Activated naive CD4-positive, alpha-beta T cell treated with anti-CD3 and anti-CD28 coated beads, Interleukin-2, amount 50 U/mL, for 24 hours (primary cell): ENCODE data around the gene KIAA1549.
"Not testable (repeated sequence)": the region's sequence is repeated elsewhere in the genome, so short reads cannot be mapped to it uniquely, and the experiment has no call there.

Source experiments
- H3K27ac Mint-ChIP-seq: one replicate; pipeline ENCODE4 v1.8.0; 2021; ENCODE audit warnings: mild to moderate bottlenecking, mixed read lengths
- H3K27me3 Mint-ChIP-seq: one replicate; pipeline ENCODE4 v1.8.0; 2021; ENCODE audit warnings: mixed read lengths
- H3K36me3 Mint-ChIP-seq: one replicate; pipeline ENCODE4 v1.8.0; 2021; ENCODE audit warnings: mixed read lengths
- H3K4me1 Mint-ChIP-seq: one replicate; pipeline ENCODE4 v1.8.0; 2021; ENCODE audit warnings: mixed read lengths
- H3K4me3 Mint-ChIP-seq: one replicate; pipeline ENCODE4 v1.8.0; 2021; ENCODE audit warnings: mild to moderate bottlenecking, mixed read lengths
- H3K9me3 Mint-ChIP-seq: one replicate; pipeline ENCODE4 v1.8.0; 2021; ENCODE audit warnings: mixed read lengths

The KIAA1549 gene

DNA sequence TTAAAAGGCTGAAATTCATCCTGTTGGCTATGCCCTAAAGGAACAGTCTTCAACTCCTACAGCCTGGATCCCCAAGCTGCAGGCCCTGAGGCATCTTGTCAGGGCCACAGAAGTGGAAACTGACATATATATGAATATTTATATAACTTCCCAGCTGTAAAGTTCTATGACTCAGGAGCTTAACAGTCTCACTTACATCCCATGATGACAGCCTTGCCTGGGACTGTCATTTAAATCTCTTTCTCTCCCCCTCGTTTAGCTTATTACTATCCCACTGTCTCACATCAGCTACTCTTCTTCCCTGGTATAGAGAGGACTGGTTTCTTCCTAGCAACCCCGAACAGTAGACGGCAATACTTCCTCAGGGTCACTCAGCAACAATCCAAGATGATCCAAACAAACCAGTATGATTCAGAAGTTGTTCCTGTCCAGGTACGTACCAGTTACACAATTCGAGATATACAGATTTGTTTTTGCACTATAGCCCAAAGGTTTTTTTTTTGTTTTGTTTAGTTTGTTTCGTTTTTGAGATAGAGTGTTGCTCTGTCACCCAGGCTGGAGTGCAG, 22.7 kb downstream of the KIAA1549 start:
- no peaks in the 10 kb centered on the region for H3K9me3 Mint-ChIP-seq
- H3K4me1 Mint-ChIP-seq, result peaks cover 3% of the 10 kb centered on the region
- H3K27me3 Mint-ChIP-seq, result peaks cover 2% of the 10 kb centered on the region
- no peaks in the 10 kb centered on the region for H3K36me3 Mint-ChIP-seq
- H3K4me3 Mint-ChIP-seq, result no peak overlapping the region
- no peak overlapping the region for H3K27ac Mint-ChIP-seq

DNA sequence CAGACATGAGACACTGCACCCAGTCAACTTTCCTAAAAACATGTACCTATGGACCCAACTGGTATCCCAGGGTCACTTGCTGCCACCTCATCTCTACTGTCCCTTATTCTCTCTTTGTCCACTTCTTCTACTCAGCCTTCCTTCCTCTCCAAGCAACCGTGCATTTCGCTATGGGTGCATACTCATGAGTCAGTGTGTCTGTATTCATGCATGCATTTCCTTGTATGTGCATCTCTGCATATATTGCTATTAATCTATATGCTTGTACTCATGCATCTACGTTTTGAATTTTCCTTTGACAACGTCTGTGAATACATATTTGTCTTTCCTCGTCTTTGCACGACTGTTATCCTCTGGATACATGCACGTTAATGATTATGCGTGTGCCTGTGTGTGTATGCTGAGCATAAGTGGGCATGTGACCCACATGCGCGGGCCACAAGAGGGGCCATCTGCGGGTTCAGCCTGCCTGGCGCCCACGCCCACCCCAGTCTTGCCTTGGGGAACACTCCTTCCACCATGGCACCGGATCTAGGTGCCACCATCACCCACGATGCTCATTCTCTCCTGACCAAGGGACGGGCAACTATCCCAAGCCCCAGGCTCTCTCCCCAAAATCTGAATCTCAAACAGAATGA, 23.3 kb downstream of the KIAA1549 start:
- H3K36me3 Mint-ChIP-seq, result no peaks in the 10 kb centered on the region
- H3K4me1 Mint-ChIP-seq, result peaks cover under 1% of the 10 kb centered on the region
- no peaks in the 10 kb centered on the region for H3K9me3 Mint-ChIP-seq
- H3K27ac Mint-ChIP-seq, result no peak overlapping the region
- H3K27me3 Mint-ChIP-seq, result peaks cover under 1% of the 10 kb centered on the region
- H3K4me3 Mint-ChIP-seq, result no peak overlapping the region

DNA sequence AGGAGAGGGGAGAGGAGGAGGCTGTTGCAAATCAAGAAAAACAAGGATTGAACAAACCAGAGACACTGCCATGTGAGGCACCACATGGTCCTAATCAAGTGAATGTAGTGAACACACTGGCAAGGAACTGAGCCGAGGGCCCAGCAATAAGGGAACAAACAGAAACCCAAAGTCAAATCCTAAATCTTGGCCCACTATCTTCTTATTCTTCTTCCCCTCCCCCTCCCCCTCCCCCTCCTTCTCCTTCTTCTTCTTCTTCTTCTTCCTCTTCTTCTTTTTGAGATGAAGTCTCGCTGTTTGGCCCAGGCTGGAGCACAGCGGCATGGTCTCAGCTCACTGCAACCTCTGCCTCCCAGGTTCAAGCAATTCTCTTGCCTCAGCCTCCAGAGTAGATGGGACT, 24.0 kb downstream of the KIAA1549 start:
- Mint-ChIP-seq H3K27me3 (no peaks in the 10 kb centered on the region), H3K4me3 (no peak overlapping the region), H3K27ac (no peak overlapping the region), H3K4me1 (no peaks in the 10 kb centered on the region), H3K9me3 (no peaks in the 10 kb centered on the region), H3K36me3 (no peaks in the 10 kb centered on the region)

DNA sequence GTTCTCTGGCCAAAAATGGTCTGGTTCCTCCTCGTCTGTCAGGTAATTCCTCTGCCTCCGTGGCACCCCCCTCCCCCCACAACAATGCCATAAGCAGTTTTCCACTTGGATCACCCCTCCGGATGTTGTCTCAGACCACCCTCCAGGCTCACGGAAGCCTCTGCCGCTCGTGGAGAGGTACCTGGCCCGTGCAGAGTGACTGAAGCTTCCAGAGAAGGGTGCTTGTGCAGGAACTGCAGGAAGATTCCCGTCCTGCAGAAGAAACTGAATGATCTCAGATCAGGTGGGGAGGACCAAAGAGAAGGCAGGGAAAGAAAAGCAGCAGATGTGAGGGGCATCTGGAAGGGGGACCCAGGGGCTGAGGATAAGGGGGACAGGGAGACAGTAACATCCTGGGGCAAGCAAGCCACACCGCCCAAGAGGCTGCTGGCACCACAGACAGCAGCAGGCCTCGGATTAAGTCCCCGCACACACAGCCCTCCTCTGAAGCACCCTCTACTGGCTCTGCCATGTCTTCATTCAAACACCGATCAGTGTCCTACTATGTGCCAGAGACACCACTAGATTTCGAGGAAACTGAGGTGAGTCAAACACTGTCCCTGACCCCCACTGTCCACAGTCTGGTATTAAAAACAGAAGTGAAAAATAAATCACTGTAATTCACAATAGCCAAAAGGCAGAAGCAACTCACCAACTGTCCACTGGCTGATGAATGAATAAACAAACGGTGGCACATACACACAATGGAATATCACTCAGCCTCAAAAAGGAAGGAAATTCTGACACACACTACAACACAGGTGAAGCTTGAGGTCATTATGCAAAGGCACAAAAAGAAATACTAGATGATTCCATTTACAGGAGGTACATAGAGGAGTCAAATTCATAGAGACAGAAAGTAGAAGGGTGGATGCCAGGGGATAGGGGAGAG, 26.4 kb downstream of the KIAA1549 start:
- H3K4me1 Mint-ChIP-seq, result no peaks in the 10 kb centered on the region
- no peaks in the 10 kb centered on the region for H3K27me3 Mint-ChIP-seq
- no peak overlapping the region for H3K27ac Mint-ChIP-seq
- H3K4me3 Mint-ChIP-seq, result no peak overlapping the region
- H3K9me3 Mint-ChIP-seq, result no peaks in the 10 kb centered on the region
- H3K36me3 Mint-ChIP-seq, result no peaks in the 10 kb centered on the region

DNA sequence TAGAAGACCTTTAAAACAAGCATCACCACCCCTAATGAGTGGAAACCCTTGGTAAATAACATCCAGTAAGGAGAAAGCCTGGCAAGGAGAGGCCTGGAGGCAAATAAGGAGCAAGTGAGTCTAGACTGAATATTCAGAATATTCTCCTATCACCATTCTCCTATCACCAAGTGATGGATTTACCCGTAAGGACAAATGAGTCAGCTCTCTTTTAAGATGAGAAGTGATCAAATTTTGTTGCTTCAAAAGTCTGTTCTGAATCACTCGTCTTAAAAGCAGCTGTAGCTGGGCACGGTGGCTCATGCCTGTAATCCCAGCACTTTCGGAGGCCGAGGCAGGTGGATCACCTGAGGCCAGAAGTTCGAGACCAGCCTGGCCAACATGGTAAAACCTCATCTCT, 28.4 kb downstream of the KIAA1549 start:
- Mint-ChIP-seq H3K4me3 (no peak overlapping the region), H3K9me3 (no peaks in the 10 kb centered on the region), H3K36me3 (no peaks in the 10 kb centered on the region), H3K27ac (no peak overlapping the region), H3K4me1 (no peaks in the 10 kb centered on the region), H3K27me3 (no peaks in the 10 kb centered on the region)

DNA sequence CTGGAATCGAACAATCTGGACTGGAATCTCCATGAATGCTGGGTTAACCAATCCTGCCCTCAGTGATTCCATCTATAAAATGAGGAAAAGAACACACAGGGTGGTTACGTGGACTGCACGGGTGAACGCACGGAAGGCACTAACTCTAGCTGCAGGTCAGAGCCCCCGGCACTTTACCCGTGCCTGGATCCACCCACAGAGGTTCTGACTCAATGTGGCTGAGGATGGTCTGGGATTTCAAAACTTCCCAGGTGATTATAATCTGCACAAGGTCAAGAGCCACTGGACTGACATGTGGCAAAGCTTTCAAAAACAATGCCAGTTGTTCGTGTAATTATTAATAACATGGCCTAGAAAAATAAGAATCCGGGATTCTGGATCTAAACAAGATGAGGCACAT, 29.2 kb downstream of the KIAA1549 start:
- Mint-ChIP-seq H3K4me3 (no peak overlapping the region), H3K4me1 (no peaks in the 10 kb centered on the region), H3K27me3 (no peaks in the 10 kb centered on the region), H3K36me3 (no peaks in the 10 kb centered on the region), H3K9me3 (no peaks in the 10 kb centered on the region), H3K27ac (no peak overlapping the region)

DNA sequence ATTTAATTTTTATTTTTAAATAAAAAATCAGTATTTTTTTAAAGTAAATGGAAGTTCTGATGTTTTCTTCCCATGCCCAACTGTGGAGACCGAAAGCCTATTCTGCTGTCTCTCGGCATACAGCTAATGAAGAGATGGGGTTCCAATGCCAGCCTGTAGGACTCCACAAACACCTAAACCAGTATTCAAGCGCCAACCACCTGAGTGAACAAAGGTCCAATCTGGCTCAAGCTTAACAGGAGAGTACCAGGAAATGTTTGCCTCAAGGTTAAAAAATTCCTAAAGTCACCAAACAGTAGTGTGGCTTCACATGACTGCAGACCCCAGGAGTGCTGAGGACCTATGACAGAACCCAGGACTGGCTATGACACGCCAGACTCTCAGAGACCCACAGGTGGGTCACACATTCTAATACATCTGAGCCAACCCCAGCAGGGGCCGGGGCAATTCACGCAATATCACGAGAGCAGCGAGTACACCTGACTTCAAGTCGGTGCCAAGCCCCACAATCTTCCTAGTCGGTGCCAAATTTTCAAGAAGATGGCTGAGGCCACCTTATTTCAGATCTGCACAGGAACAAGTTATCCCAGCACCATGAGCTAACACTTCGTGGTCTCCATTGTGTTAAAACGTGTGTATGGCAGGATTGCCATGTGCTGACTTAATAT, 31.6 kb downstream of the KIAA1549 start:
- no peaks in the 10 kb centered on the region for H3K4me1 Mint-ChIP-seq
- H3K9me3 Mint-ChIP-seq, result no peaks in the 10 kb centered on the region
- H3K27me3 Mint-ChIP-seq, result no peaks in the 10 kb centered on the region
- H3K4me3 Mint-ChIP-seq, result no peak overlapping the region
- H3K27ac Mint-ChIP-seq, result no peak overlapping the region
- H3K36me3 Mint-ChIP-seq, result no peaks in the 10 kb centered on the region

DNA sequence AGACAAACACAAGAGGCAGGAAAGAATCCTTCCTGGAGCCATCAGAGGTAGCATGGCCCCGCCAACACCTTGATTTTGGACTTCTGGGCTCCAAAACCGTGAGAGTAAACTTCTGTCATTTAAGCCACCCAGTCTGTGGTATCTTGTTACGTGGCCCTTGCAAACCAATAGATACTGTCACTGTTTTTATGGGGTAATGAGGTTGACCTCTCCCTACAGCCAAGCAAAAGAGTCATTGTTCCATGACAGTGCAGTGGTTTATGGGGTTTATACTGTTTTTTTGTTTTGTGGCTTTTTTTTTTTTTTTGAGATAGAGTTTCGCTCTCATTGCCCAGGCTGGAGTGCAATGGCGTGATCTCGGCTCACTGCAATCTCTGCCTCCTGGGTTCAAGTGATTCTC, 32.8 kb downstream of the KIAA1549 start:
- Mint-ChIP-seq H3K27me3 (no peaks in the 10 kb centered on the region), H3K4me3 (no peak overlapping the region), H3K36me3 (no peaks in the 10 kb centered on the region), H3K4me1 (no peaks in the 10 kb centered on the region), H3K9me3 (no peaks in the 10 kb centered on the region), H3K27ac (no peak overlapping the region)

DNA sequence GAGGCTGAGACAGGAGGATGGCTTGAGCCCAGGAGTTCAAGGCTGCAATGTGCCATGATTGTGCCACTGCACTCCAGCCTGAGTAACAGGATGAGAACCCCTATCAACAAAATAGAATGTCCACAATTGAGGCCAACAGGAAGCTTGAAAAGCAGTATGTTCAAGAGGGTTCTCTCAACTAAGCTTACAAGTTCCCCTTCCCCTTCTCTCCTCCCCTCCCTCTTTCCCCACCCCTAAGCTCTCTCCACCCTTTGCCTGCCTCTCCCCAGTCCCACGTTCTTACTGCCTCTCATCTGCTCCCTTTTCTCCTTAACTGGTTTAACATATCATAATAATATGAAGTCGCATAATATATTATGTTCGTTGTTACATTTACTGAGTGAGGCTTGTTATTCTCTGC, 35.4 kb downstream of the KIAA1549 start:
- no peaks in the 10 kb centered on the region for H3K9me3 Mint-ChIP-seq
- no peaks in the 10 kb centered on the region for H3K36me3 Mint-ChIP-seq
- no peaks in the 10 kb centered on the region for H3K27me3 Mint-ChIP-seq
- no peaks in the 10 kb centered on the region for H3K4me1 Mint-ChIP-seq
- H3K27ac Mint-ChIP-seq, result no peak overlapping the region
- no peak overlapping the region for H3K4me3 Mint-ChIP-seq

DNA sequence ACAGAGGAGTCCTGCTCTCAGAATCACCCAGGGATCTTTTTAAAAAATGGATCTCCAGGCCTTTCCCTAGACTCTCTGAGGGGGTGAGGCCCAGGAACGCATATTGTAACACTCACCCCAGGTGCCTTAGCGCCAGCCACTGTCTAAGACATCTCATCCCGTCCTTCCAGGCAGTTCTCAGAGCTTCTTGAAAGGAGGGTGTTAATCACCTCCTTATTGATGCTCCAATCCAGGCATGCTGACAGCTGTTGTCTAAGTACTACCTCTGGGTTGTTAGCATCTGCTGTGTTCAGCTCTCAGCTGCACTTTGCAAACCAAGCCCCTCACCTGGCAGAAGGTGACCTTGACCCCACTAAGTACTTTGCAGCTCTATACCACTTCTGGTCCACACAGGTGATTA, 36.0 kb downstream of the KIAA1549 start:
- Mint-ChIP-seq H3K4me3 (no peak overlapping the region), H3K9me3 (no peaks in the 10 kb centered on the region), H3K36me3 (no peaks in the 10 kb centered on the region), H3K27me3 (no peaks in the 10 kb centered on the region), H3K27ac (no peak overlapping the region), H3K4me1 (no peaks in the 10 kb centered on the region)

DNA sequence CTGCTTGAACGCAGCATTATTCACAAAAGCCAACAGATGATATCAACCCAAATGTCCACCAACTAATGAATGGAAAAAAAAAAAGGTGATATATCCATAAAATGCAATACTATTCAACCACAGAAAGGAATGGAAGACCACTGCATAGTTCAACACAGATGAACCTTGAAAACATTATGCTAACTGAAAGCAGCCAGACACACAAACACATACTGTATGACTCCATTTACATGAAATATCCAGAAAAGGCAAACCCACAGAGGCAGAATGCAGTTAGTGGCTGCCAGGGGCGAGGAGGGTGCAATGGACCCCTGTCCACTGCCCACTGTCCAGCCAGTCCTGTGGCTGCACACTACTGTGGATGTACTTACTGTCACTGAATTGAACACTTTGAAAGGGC, 36.6 kb downstream of the KIAA1549 start:
- H3K9me3 Mint-ChIP-seq, result no peaks in the 10 kb centered on the region
- no peaks in the 10 kb centered on the region for H3K27me3 Mint-ChIP-seq
- no peak overlapping the region for H3K4me3 Mint-ChIP-seq
- no peak overlapping the region for H3K27ac Mint-ChIP-seq
- H3K36me3 Mint-ChIP-seq, result no peaks in the 10 kb centered on the region
- H3K4me1 Mint-ChIP-seq, result no peaks in the 10 kb centered on the region

DNA sequence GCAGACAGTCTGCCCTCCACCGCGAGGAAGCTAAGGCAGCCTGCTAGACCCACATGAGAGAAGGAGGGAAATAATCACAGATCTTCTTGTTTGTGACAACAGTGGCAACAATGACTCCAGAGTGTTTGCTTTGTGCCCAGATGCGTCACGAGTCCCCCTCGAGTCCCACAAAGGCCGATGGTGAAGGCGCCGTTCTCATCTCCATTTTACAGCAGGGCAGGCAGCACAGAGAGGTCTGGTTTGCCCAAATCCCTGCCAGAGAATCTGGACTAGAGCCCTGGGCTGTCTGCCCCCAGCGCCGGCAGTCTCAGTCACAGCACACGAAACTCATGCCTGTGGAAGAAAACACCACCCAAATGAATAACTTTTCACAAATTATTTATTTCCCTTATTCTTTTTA, 38.1 kb downstream of the KIAA1549 start:
- Mint-ChIP-seq H3K4me1 (no peaks in the 10 kb centered on the region), H3K4me3 (no peak overlapping the region), H3K27me3 (no peaks in the 10 kb centered on the region)

DNA sequence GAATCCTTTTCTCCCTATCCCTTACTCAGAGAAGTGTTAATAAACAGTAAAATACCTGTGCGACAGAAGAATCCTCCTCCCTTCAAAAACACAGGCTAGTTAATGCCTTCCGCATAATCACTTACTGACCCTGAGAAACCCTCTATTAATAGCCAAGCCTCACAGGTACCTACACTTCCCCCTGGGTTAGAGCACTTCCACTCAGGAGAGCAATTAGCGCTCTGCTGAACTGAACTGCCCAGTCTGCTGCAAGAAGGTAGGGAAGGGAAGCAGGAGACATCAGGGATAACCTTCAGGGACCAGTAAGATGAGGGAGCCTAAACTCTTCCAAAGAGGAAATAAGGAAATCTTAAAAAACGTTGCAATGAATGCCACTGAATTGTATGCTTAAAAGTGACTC, 39.6 kb downstream of the KIAA1549 start:
- no peaks in the 10 kb centered on the region for H3K4me1 Mint-ChIP-seq
- H3K4me3 Mint-ChIP-seq, result no peak overlapping the region
- H3K9me3 Mint-ChIP-seq, result no peaks in the 10 kb centered on the region
- no peaks in the 10 kb centered on the region for H3K36me3 Mint-ChIP-seq
- H3K27me3 Mint-ChIP-seq, result no peaks in the 10 kb centered on the region
- no peak overlapping the region for H3K27ac Mint-ChIP-seq

More for the DNA sequence above, 38.1 kb downstream of the KIAA1549 start:
- H3K9me3 Mint-ChIP-seq, result no peaks in the 10 kb centered on the region
- H3K36me3 Mint-ChIP-seq, result no peaks in the 10 kb centered on the region
- no peak overlapping the region for H3K27ac Mint-ChIP-seq

DNA sequence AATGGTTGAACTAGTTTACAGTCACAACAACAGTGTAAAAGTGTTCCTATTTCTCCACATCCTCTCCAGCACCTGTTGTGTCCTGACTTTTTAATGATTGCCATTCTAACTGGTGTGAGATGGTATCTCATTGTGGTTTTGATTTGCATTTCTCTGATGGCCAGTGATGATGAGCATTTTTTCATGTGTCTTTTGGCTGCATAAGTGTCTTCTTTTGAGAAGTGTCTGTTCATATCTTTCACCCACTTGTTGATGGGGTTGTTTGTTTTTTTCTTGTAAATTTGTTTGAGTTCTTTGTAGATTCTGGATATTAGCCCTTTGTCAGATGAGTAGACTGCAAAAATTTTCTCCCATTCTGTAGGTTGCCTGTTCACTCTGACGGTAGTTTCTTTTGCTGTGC, 40.6 kb downstream of the KIAA1549 start:
- not testable (repeated sequence) for H3K9me3 Mint-ChIP-seq, H3K4me3 Mint-ChIP-seq

DNA sequence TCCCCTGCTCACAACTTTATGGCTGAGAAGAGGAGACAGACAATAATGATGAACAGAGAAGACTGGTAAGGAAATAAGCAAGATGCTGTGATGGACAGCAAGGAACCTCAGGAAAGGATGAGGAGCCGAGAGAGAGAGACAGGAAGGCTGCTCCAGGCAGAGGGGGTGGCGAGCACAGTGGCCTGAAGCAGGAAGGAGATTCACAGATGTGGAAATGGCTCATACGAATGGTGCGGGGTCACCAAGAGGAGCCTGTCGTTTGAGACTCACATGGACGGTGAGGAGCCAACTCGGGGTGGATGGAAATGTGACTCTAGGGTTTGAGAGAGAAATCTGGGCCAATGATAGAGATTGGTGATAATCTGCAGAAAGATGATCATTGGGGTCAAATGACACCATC, 43.7 kb downstream of the KIAA1549 start:
- H3K4me1 Mint-ChIP-seq, result no peaks in the 10 kb centered on the region
- H3K9me3 Mint-ChIP-seq, result no peaks in the 10 kb centered on the region
- no peak overlapping the region for H3K27ac Mint-ChIP-seq
- H3K4me3 Mint-ChIP-seq, result no peak overlapping the region
- H3K27me3 Mint-ChIP-seq, result no peaks in the 10 kb centered on the region
- H3K36me3 Mint-ChIP-seq, result no peaks in the 10 kb centered on the region

More for the DNA sequence above, 40.6 kb downstream of the KIAA1549 start:
- H3K27ac Mint-ChIP-seq, H3K4me1 Mint-ChIP-seq, H3K27me3 Mint-ChIP-seq, H3K36me3 Mint-ChIP-seq: not testable (repeated sequence)
